Measurements from ENCODE around the gene SORBS1. TPM values are rescaled to one million over a fixed set of nuclear protein-coding genes. Genes with fewer than 3 reads are reported as not detected.

SORBS1 gene
- total and polyA plus RNA-seq, 2 of the 13 experiments (the other 11 are each of a cell fraction or from before 2014, with no cell fraction given), result 16.8 to 39.8 TPM

DNA sequence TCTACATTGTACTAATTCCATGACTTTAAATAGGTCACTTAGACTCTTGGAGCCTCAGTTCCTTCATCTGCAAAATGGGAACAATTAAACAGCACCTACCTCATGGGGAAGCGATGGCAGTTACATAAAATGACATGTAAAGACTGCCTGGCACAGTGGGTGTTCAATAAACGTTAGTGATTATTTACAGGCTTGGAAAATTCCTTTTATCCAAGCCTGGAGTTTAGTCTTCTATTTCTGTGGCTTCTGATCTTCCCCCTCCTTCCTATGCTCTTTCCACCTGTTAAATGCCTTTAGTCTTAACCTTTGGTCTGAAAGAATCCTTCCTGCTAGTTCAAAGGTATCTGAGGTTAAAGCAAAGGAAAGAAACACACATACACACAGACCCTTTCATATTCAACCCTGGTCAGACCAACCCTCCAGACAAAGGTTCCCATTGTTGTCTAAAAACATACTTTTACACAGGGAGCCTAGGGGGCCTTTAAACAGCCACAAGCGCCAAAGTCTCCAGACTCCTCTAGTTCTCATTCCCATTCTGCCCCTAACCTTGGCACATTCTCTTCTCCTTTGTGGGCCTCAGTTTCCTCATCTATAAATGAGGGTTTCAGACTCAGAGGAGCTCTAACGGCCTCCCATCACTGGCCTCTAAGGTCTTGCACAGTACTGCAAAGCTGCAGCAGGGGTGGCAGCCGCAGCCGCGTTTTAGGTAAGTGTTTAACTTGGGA, 21.4 kb downstream of the SORBS1 start (continued):
- TF ChIP-seq, protein P1, sequence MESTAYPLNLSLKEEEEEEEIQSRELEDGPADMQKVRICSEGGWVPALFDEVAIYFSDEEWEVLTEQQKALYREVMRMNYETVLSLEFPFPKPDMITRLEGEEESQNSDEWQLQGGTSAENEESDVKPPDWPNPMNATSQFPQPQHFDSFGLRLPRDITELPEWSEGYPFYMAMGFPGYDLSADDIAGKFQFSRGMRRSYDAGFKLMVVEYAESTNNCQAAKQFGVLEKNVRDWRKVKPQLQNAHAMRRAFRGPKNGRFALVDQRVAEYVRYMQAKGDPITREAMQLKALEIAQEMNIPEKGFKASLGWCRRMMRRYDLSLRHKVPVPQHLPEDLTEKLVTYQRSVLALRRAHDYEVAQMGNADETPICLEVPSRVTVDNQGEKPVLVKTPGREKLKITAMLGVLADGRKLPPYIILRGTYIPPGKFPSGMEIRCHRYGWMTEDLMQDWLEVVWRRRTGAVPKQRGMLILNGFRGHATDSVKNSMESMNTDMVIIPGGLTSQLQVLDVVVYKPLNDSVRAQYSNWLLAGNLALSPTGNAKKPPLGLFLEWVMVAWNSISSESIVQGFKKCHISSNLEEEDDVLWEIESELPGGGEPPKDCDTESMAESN (CRISPR knock-in tag; conservative IDR thresholded peaks at IDR 0.05), result no peak
- TF ChIP-seq MXD4 (CRISPR knock-in tag; IDR thresholded peaks at IDR 0.05) (no peak), HDAC6 (IDR thresholded peaks at IDR 0.05; ENCODE audit: low read depth, low read length) (no peak), TOE1 (CRISPR knock-in tag; IDR thresholded peaks at IDR 0.05) (no peak), ZNF496 (CRISPR knock-in tag; IDR thresholded peaks at IDR 0.05; ENCODE audit: insufficient replicate concordance) (no peak), MLLT10 (CRISPR knock-in tag; IDR thresholded peaks at IDR 0.05) (no peak), DNMT3B (CRISPR knock-in tag; conservative IDR thresholded peaks at IDR 0.05) (no peak), KDM5B (CRISPR knock-in tag; IDR thresholded peaks at IDR 0.05; ENCODE audit: borderline replicate concordance) (no peak), ZFP1 (CRISPR knock-in tag; IDR thresholded peaks at IDR 0.05) (peak; percentile 21; the same call in 1 of the 2 replicates), NFE2 (CRISPR knock-in tag; IDR thresholded peaks at IDR 0.05) (no peak), ZNF17 (CRISPR knock-in tag; IDR thresholded peaks at IDR 0.05) (no peak), ADNP (CRISPR knock-in tag; IDR thresholded peaks at IDR 0.05) (no peak), RORA (CRISPR knock-in tag; IDR thresholded peaks at IDR 0.05) (no peak), SP2 (CRISPR knock-in tag; IDR thresholded peaks at IDR 0.05) (no peak), ZNF460 (CRISPR knock-in tag; IDR thresholded peaks at IDR 0.05; ENCODE audit: borderline replicate concordance) (no peak), CREM (IDR thresholded peaks at IDR 0.05) (peak; percentile 79), CREM (CRISPR knock-in tag; IDR thresholded peaks at IDR 0.05) (no peak), MAFG (CRISPR knock-in tag; IDR thresholded peaks at IDR 0.05) (no peak)
- TF ChIP-seq, protein P2, sequence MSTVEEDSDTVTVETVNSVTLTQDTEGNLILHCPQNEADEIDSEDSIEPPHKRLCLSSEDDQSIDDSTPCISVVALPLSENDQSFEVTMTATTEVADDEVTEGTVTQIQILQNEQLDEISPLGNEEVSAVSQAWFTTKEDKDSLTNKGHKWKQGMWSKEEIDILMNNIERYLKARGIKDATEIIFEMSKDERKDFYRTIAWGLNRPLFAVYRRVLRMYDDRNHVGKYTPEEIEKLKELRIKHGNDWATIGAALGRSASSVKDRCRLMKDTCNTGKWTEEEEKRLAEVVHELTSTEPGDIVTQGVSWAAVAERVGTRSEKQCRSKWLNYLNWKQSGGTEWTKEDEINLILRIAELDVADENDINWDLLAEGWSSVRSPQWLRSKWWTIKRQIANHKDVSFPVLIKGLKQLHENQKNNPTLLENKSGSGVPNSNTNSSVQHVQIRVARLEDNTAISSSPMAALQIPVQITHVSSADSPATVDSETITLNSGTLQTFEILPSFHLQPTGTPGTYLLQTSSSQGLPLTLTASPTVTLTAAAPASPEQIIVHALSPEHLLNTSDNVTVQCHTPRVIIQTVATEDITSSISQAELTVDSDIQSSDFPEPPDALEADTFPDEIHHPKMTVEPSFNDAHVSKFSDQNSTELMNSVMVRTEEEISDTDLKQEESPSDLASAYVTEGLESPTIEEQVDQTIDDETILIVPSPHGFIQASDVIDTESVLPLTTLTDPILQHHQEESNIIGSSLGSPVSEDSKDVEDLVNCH (CRISPR knock-in tag; IDR thresholded peaks at IDR 0.05), result no peak
- TF ChIP-seq, protein P3, sequence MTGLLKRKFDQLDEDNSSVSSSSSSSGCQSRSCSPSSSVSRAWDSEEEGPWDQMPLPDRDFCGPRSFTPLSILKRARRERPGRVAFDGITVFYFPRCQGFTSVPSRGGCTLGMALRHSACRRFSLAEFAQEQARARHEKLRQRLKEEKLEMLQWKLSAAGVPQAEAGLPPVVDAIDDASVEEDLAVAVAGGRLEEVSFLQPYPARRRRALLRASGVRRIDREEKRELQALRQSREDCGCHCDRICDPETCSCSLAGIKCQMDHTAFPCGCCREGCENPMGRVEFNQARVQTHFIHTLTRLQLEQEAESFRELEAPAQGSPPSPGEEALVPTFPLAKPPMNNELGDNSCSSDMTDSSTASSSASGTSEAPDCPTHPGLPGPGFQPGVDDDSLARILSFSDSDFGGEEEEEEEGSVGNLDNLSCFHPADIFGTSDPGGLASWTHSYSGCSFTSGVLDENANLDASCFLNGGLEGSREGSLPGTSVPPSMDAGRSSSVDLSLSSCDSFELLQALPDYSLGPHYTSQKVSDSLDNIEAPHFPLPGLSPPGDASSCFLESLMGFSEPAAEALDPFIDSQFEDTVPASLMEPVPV (CRISPR knock-in tag; IDR thresholded peaks at IDR 0.05), result no peak
- TF ChIP-seq, protein P4, sequence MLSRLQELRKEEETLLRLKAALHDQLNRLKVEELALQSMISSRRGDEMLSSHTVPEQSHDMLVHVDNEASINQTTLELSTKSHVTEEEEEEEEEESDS (CRISPR knock-in tag; IDR thresholded peaks at IDR 0.05; ENCODE audit: borderline replicate concordance), result no peak
